Measurements from ENCODE around the gene IST1. TPM values are rescaled to one million over a fixed set of nuclear protein-coding genes. Genes with fewer than 3 reads are reported as not detected.

IST1 gene
- total and polyA plus RNA-seq, 4 donors = 33.8 to 95.3 (median 53.5) TPM

GRCh38 chr16:71902656-71903365, 7.5 kb downstream of the IST1 start:
- Histone ChIP-seq H3K27ac (ENCODE audit: low read depth in 1 of 2, low read length in 2 of 2) (no peak overlapping the region), H3K36me3 (ENCODE audit: control insufficient read depth in 4 of 4, insufficient read depth in 3 of 4, low read depth in 1 of 4, low read length in 3 of 4) (no peaks in the 10 kb centered on the region), H3K9me3 (ENCODE audit: control insufficient read depth in 4 of 4, low read length in 3 of 4) (no peaks in the 10 kb centered on the region), H3K4me1 (ENCODE audit: control insufficient read depth in 4 of 4, insufficient read depth in 4 of 4, low read length in 3 of 4) (peaks cover 0 to 16% (median 0%) of the 10 kb centered on the region in 4 donors), H3K9ac (ENCODE audit: low read depth in 1 of 2, low read length in 2 of 2) (no peak overlapping the region), H3K27me3 (ENCODE audit: control insufficient read depth in 4 of 4, insufficient read depth in 4 of 4, low read length in 3 of 4) (no peaks in the 10 kb centered on the region), H3K4me3 (ENCODE audit: low read depth in 1 of 3, low read length in 3 of 3) (no peak overlapping the region)
- 90% methylated on average over 5 of the region's 5 CpGs for WGBS
- TF ChIP-seq HNF4G (IDR thresholded peaks at IDR 0.05) = no peak
- no peak for TF ChIP-seq MAX (IDR thresholded peaks at IDR 0.05)
- TF ChIP-seq RXRA (IDR thresholded peaks at IDR 0.05) = no peak
- no peak for TF ChIP-seq EGR1 (IDR thresholded peaks at IDR 0.05; ENCODE audit: low read depth in 2 of 2)
- TF ChIP-seq FOXA1 (IDR thresholded peaks at IDR 0.05) = no peak
- DNase-seq (ENCODE audit: low spot score) = no peak

- Histone ChIP-seq H3K36me3 (ENCODE audit: control insufficient read depth in 4 of 4, insufficient read depth in 3 of 4, low read depth in 1 of 4, low read length in 3 of 4) (no peaks in the 10 kb centered on the region), H3K4me1 (ENCODE audit: control insufficient read depth in 4 of 4, insufficient read depth in 4 of 4, low read length in 3 of 4) (peaks cover 0 to 15% (median under 1%) of the 10 kb centered on the region in 4 donors), H3K9me3 (ENCODE audit: control insufficient read depth in 4 of 4, low read length in 3 of 4) (no peaks in the 10 kb centered on the region), H3K9ac (ENCODE audit: low read depth in 1 of 2, low read length in 2 of 2) (no peak overlapping the region), H3K27ac (ENCODE audit: low read depth in 1 of 2, low read length in 2 of 2) (no peak overlapping the region), H3K27me3 (ENCODE audit: control insufficient read depth in 4 of 4, insufficient read depth in 4 of 4, low read length in 3 of 4) (no peaks in the 10 kb centered on the region), H3K4me3 (ENCODE audit: low read depth in 1 of 3, low read length in 3 of 3) (no peak overlapping the region)
- no peak for TF ChIP-seq GABPA (IDR thresholded peaks at IDR 0.05 in 1 of 2, conservative IDR thresholded peaks at IDR 0.05 in 1 of 2)
- no peak for TF ChIP-seq EGR1 (IDR thresholded peaks at IDR 0.05; ENCODE audit: low read depth in 2 of 2)
- no peak for TF ChIP-seq FOXA2 (IDR thresholded peaks at IDR 0.05)
- TF ChIP-seq JUND (IDR thresholded peaks at IDR 0.05) = no peak
- no peak for TF ChIP-seq ATF3 (IDR thresholded peaks at IDR 0.05)
- TF ChIP-seq ZBTB33 (IDR thresholded peaks at IDR 0.05) = no peak
- no peak for TF ChIP-seq CTCF (IDR thresholded peaks at IDR 0.05; ENCODE audit: low read depth, low read length, missing input control)
- no peak for TF ChIP-seq HNF4A (conservative IDR thresholded peaks at IDR 0.05)
- TF ChIP-seq HNF4G (IDR thresholded peaks at IDR 0.05) = no peak
- no peak for TF ChIP-seq TAF1 (conservative IDR thresholded peaks at IDR 0.05)
- no peak for TF ChIP-seq NR2F2 (IDR thresholded peaks at IDR 0.05)
- no peak for TF ChIP-seq MAX (IDR thresholded peaks at IDR 0.05)
- no peak for TF ChIP-seq RXRA (IDR thresholded peaks at IDR 0.05)
- TF ChIP-seq YY1 (IDR thresholded peaks at IDR 0.05) = no peak
- TF ChIP-seq REST (IDR thresholded peaks at IDR 0.05) = no peak
- no peak for TF ChIP-seq RAD21 (IDR thresholded peaks at IDR 0.05)
- TF ChIP-seq FOXA1 (IDR thresholded peaks at IDR 0.05) = no peak
- TF ChIP-seq SP1 (IDR thresholded peaks at IDR 0.05) = no peak
- 86% methylated on average over 2 of the region's 2 CpGs for WGBS
- DNase-seq (ENCODE audit: low spot score) = no peak
Observed at GRCh38 chr16:71903608-71904007, 8.3 kb downstream of the IST1 start.
